GM12878 (cell line): Measurements from ENCODE around the gene GOLGA6D. TPM values are rescaled to one million over a fixed set of nuclear protein-coding genes. Genes with fewer than 3 reads are reported as not detected.

Experiments used
- ATAC-seq: fragments of 200-7000 bp; cut with Tn5 transposase; 3 replicates; pipeline ENCODE4 v1.9.1; 2020; ENCODE audit warnings: mild to moderate bottlenecking, moderate library complexity
- BruUV-seq: library from RNA; stranded (reverse); fragments of 400-500 nt; replicated peaks from 2 replicates; lab custom pipeline; 2021; lab: Mats Ljungman, UMichigan
- CTCF ChIA-PET: fragments of 300-600 bp; sonication (Branson Sonifier 250); formaldehyde crosslinking; extraction: SDS; loops from one replicate; lab custom pipeline; 2021; ENCODE audit warnings: inconsistent platforms; lab: Yijun Ruan, JAX
- POLR2A ChIA-PET: fragments of 350-600 bp; formaldehyde crosslinking; extraction: SDS; loops from one replicate; lab custom pipeline; 2021; ENCODE audit warnings: inconsistent platforms; lab: Charles Lee
- RAD21 ChIA-PET: fragments of 300-600 bp; sonication (Branson Sonifier 250); formaldehyde crosslinking; loops from one replicate; lab custom pipeline; 2023; ENCODE audit warnings: antibody characterized with exemption; ENCODE audit not compliant: unreplicated experiment; lab: Charles Lee
- SMC1A ChIA-PET: fragments of 300-600 bp; sonication (Branson Sonifier 250); formaldehyde crosslinking; loops from one replicate; lab custom pipeline; 2023; ENCODE audit not compliant: unreplicated experiment, uncharacterized antibody; lab: Charles Lee
- DNase-seq: peaks from one replicate; pipeline ENCODE4 v3.0.0-alpha.2; 2011; ENCODE audit warnings: low read depth, low spot score
- FAIRE-seq: peaks from 3 replicates; lab custom pipeline; 2011; peaks lifted over from hg19 to GRCh38; lab: Jason Lieb, UNC
- H2AFZ ChIP-seq: 2 replicates; pipeline ENCODE4 v1.6.0; 2011; ENCODE audit warnings: low read depth, low read length, control low read depth; ENCODE audit not compliant: control insufficient read depth
- H3K27ac ChIP-seq: 2 replicates; pipeline ENCODE4 v1.5.1; 2011; ENCODE audit warnings: control low read depth; ENCODE audit not compliant: control insufficient read depth, insufficient read depth
- H3K27me3 ChIP-seq, 2 experiments: replicated peaks in 1 of 2; 2 replicates each; pipeline versions ENCODE4 v1.6.0 to v1.6.1; 2011; ENCODE audit warnings: low read length in 1 of 2; ENCODE audit not compliant: control insufficient read depth in 2 of 2, insufficient read depth in 2 of 2
- H3K36me3 ChIP-seq, 2 experiments: 2 replicates each; pipeline ENCODE4 v1.5.1; 2011; ENCODE audit warnings: low read length in 1 of 2; ENCODE audit not compliant: control insufficient read depth in 2 of 2, insufficient read depth in 2 of 2
- H3K4me1 ChIP-seq: 2 replicates; pipeline ENCODE4 v1.6.1; 2011; ENCODE audit warnings: mild to moderate bottlenecking, low read length, moderate library complexity, mixed read lengths; ENCODE audit not compliant: control insufficient read depth, insufficient read depth
- H3K4me2 ChIP-seq: 2 replicates; pipeline ENCODE4 v1.6.0; 2011; ENCODE audit warnings: control low read depth; ENCODE audit not compliant: control insufficient read depth, insufficient read depth
- H3K4me3 ChIP-seq: fragments of 200-600 bp; sonication (generic); 2 replicates; pipeline ENCODE4 v1.5.1; 2016
- H3K79me2 ChIP-seq: 2 replicates; pipeline ENCODE4 v1.6.0; 2011; ENCODE audit warnings: low read length; ENCODE audit not compliant: control insufficient read depth, insufficient read depth
- H3K9ac ChIP-seq: 2 replicates; pipeline ENCODE4 v1.8.0; 2011; ENCODE audit warnings: low read length, control low read depth, mixed read lengths; ENCODE audit not compliant: control insufficient read depth, insufficient read depth
- H3K9me3 ChIP-seq: replicated peaks from 3 replicates; pipeline ENCODE4 v1.5.1; 2011; ENCODE audit warnings: mild to moderate bottlenecking, low read length; ENCODE audit not compliant: control insufficient read depth, insufficient read depth
- H4K20me1 ChIP-seq: 2 replicates; pipeline ENCODE4 v1.6.0; 2011; ENCODE audit not compliant: control insufficient read depth, insufficient read depth
- BCL11A ChIP-seq: IDR thresholded peaks from 2 replicates; pipeline ENCODE4 v1.6.1; 2011; ENCODE audit warnings: low read depth, low read length
- CEBPB ChIP-seq, 2 experiments: fragments of 150-350 bp in 1 of 2; IDR thresholded peaks; 2 replicates each; pipeline ENCODE4 v1.6.1; 2012 to 2014; ENCODE audit warnings: low read depth in 2 of 2, low read length in 2 of 2, borderline replicate concordance in 1 of 2, inconsistent platforms in 1 of 2
- CHD1 ChIP-seq: IDR thresholded peaks from 2 replicates; pipeline ENCODE4 v1.6.1; 2012; ENCODE audit warnings: low read depth, low read length, improper control_type of control experiment
- E4F1 ChIP-seq: fragments of 450-650 bp; IDR thresholded peaks from 2 replicates; pipeline ENCODE4 v1.6.1; 2018; ENCODE audit warnings: borderline replicate concordance, mild to moderate bottlenecking; ENCODE audit not compliant: partially characterized antibody
- EGR1 ChIP-seq, 2 experiments: IDR thresholded peaks; 1 replicate in 1 of 2; 2 replicates in 1 of 2; pipeline ENCODE4 v1.6.1; 2011 to 2012; ENCODE audit warnings: low read depth in 2 of 2, low read length in 2 of 2, borderline replicate concordance in 1 of 2, mild to moderate bottlenecking in 1 of 2, moderate library complexity in 1 of 2
- FOS ChIP-seq: IDR thresholded peaks from 3 replicates; pipeline ENCODE4 v1.6.1; 2011; ENCODE audit warnings: borderline replicate concordance; ENCODE audit not compliant: insufficient read length; ENCODE audit errors: extremely low read depth
- KLF5 ChIP-seq: fragments of 450-650 bp; IDR thresholded peaks from 2 replicates; pipeline ENCODE4 v1.6.1; 2014; ENCODE audit warnings: mild to moderate bottlenecking; ENCODE audit not compliant: partially characterized antibody
- LARP7 ChIP-seq: fragments of 450-650 bp; IDR thresholded peaks from 2 replicates; pipeline ENCODE4 v1.6.1; 2017; ENCODE audit warnings: mild to moderate bottlenecking
- MTA3 ChIP-seq: IDR thresholded peaks from 2 replicates; pipeline ENCODE4 v1.6.1; 2012; ENCODE audit warnings: low read length, inconsistent platforms, borderline replicate concordance
- NFXL1 ChIP-seq: fragments of 450-650 bp; IDR thresholded peaks from 2 replicates; pipeline ENCODE4 v1.6.1; 2017; ENCODE audit warnings: antibody characterized with exemption, mild to moderate bottlenecking, borderline replicate concordance
- NFYA ChIP-seq: IDR thresholded peaks from 2 replicates; pipeline ENCODE4 v1.6.1; 2011; ENCODE audit warnings: low read depth, mild to moderate bottlenecking, low read length, improper control_type of control experiment, borderline replicate concordance
- RAD51 ChIP-seq: fragments of 450-650 bp; IDR thresholded peaks from 2 replicates; pipeline ENCODE4 v1.6.1; 2016; ENCODE audit warnings: moderate library complexity, mild to moderate bottlenecking, inconsistent platforms
- RB1 ChIP-seq: fragments of 450-650 bp; formaldehyde crosslinking; IDR thresholded peaks from 2 replicates; pipeline ENCODE4 v1.6.1; 2017; ENCODE audit warnings: mild to moderate bottlenecking, borderline replicate concordance
- SMAD5 ChIP-seq: IDR thresholded peaks from 2 replicates; pipeline ENCODE4 v1.6.1; 2016; ENCODE audit warnings: antibody characterized with exemption, low read depth
- ZBTB11 ChIP-seq: fragments of 450-650 bp; formaldehyde crosslinking; IDR thresholded peaks from 2 replicates; pipeline ENCODE4 v1.5.0; 2022; ENCODE audit warnings: mild to moderate bottlenecking, missing genetic modification characterization
- ZBTB33 ChIP-seq: fragments of 450-650 bp; IDR thresholded peaks from 2 replicates; pipeline ENCODE4 v1.6.1; 2017; ENCODE audit warnings: mild to moderate bottlenecking
- ZNF622 ChIP-seq: fragments of 450-650 bp; IDR thresholded peaks from 2 replicates; pipeline ENCODE4 v1.6.1; 2017; ENCODE audit warnings: mild to moderate bottlenecking, inconsistent platforms
- WGBS: methylation state at CpG from one replicate; pipeline ENCODE4 v1.1.6; 2016; ENCODE audit warnings: low lambda C conversion rate; ENCODE audit not compliant: insufficient replicate concordance, insufficient coverage; ENCODE audit errors: missing lambda C conversion rate; 5-methylcytosine and 5-hydroxymethylcytosine counted together
- in situ Hi-C: fragments of 300-500 bp; cut with MboI; formaldehyde crosslinking; loops from 9 replicates; pipeline ENCODE4 v1.14.3; 2018; ENCODE audit warnings: mixed read lengths
- intact Hi-C: fragments of 100-400 bp; cut with micrococcal nuclease; formaldehyde crosslinking; loops from one replicate; pipeline ENCODE4 v1.14.2; 2022; ENCODE audit not compliant: unreplicated experiment
- polyA plus RNA-seq, 11 experiments: library from polyadenylated mRNA; depleted of rRNA in 4 of 11; unstranded in 6 of 11; stranded (reverse) in 5 of 11; fragments of >200 nt; fragmentation: Nextera tagmentation in 4 of 11; fragmentation: Illumina TruSeq in 1 of 11; extraction: Ambion mirVana in 4 of 11; extraction: Trizol in 1 of 11; gene quantifications; 1 replicate in 1 of 11; 2 replicates in 10 of 11; pipeline versions ENCODE4 v1.2.1 to v1.2.3, GENCODE V29; 2011 to 2016; ENCODE audit warnings: inconsistent platforms in 2 of 11, missing spikeins in 2 of 11, low read depth in 1 of 11
- total RNA-seq, 4 experiments: library from RNA; depleted of rRNA in 3 of 4; stranded (reverse); fragments of >200 nt in 3 of 4; fragmentation: Illumina TruSeq in 1 of 4; extraction: Trizol in 1 of 4; gene quantifications; 2 replicates each; pipeline versions ENCODE4 v1.2.1 to v1.2.3, GENCODE V29; 2013 to 2021

GOLGA6D gene
- total and polyA plus RNA-seq, 10 of the 15 experiments (the other 5 are each of a cell fraction or from before 2014, with no cell fraction given) = not detected

- no peak for DNase-seq
- BruUV-seq = no TSS peak
These were observed 44.5 kb upstream of the GOLGA6D start for GRCh38 chr15:75238150-75238549.

More at GRCh38 chr15:75238150-75238549, 44.5 kb upstream of the GOLGA6D start:
- POLR2A ChIA-PET = no interaction called here
- CTCF ChIA-PET = no interaction called here
- H3K4me3 ChIP-seq = no peak overlapping the region
- no peaks in the 10 kb centered on the region for H3K27me3 ChIP-seq
- FAIRE-seq (no peak), ATAC-seq (no peak)
- no peak overlapping the region for H3K4me2 ChIP-seq
- H2AFZ ChIP-seq = no peak overlapping the region
- WGBS = 28% methylated on average over 5 of the region's 5 CpGs
- H4K20me1 ChIP-seq = no peaks in the 10 kb centered on the region
- intact Hi-C loops = no loop called here
- H3K9me3 ChIP-seq = no peaks in the 10 kb centered on the region
- RAD21 ChIA-PET = no interaction called here
- SMC1A ChIA-PET = interaction anchor here (0.8 kb wide), 1 partner anchor 41 kb away, joined by 3 read pairs; no protein-coding TSS in a partner anchor
- H3K27ac ChIP-seq = no peak overlapping the region
- H3K9ac ChIP-seq = no peak overlapping the region
- no peaks in the 10 kb centered on the region for H3K36me3 ChIP-seq
- H3K79me2 ChIP-seq = no peaks in the 10 kb centered on the region
- in situ Hi-C loops = loop anchor here (5.0 kb wide), 1 partner anchor 79 kb away; no protein-coding TSS in a partner anchor
- no peak for TF ChIP-seq KLF5
- TF ChIP-seq NFYA = no peak
- no peak for TF ChIP-seq CEBPB (IDR thresholded peaks at IDR 0.05; ENCODE audit: borderline replicate concordance in 1 of 2, low read depth in 2 of 2, low read length in 2 of 2)
- no peak for TF ChIP-seq RAD51
- TF ChIP-seq RB1 = no peak
- TF ChIP-seq ZBTB33 = no peak
- no peak for TF ChIP-seq E4F1
- no peak for TF ChIP-seq SMAD5
- TF ChIP-seq FOS = no peak
- no peak for TF ChIP-seq CHD1
- TF ChIP-seq NFXL1 = no peak
- no peak for TF ChIP-seq ZBTB11 (CRISPR knock-in tag)
- no peak for TF ChIP-seq ZNF622
- no peak for TF ChIP-seq MTA3
- no peak for TF ChIP-seq LARP7
- TF ChIP-seq EGR1 (IDR thresholded peaks at IDR 0.05; ENCODE audit: borderline replicate concordance in 1 of 2, low read depth in 2 of 2, low read length in 2 of 2) = no peak
- TF ChIP-seq BCL11A = no peak
- no peaks in the 10 kb centered on the region for H3K4me1 ChIP-seq
